K562 (cell line): ENCODE results near the gene EXOC3.
"Not testable (repeated sequence)": the region's sequence is repeated elsewhere in the genome, so short reads cannot be mapped to it uniquely, and the experiment has no call there.

Source experiments
- BACH1 ChIP-seq: fragments of 200-800 bp; sonication (Bioruptor generic); IDR thresholded peaks from 2 replicates; pipeline ENCODE4 v1.6.1; 2016; ENCODE audit warnings: missing genetic modification characterization, missing compliant biosample characterization
- DPF2 ChIP-seq: fragments of 450-650 bp; IDR thresholded peaks from 2 replicates; pipeline ENCODE4 v1.6.1; 2016
- ZNF561 ChIP-seq: fragments of 450-650 bp; formaldehyde crosslinking; conservative IDR thresholded peaks from 2 replicates; pipeline ENCODE4 v1.4.0; 2020; ENCODE audit warnings: mild to moderate bottlenecking, moderate library complexity
- TF ChIP-seq, protein P1 (sequence below): sonication (generic); formaldehyde crosslinking; IDR thresholded peaks from 2 replicates; pipeline ENCODE4 v1.8.0; 2022; ENCODE audit warnings: mild to moderate bottlenecking, missing genetic modification reagents, borderline replicate concordance

DNA sequence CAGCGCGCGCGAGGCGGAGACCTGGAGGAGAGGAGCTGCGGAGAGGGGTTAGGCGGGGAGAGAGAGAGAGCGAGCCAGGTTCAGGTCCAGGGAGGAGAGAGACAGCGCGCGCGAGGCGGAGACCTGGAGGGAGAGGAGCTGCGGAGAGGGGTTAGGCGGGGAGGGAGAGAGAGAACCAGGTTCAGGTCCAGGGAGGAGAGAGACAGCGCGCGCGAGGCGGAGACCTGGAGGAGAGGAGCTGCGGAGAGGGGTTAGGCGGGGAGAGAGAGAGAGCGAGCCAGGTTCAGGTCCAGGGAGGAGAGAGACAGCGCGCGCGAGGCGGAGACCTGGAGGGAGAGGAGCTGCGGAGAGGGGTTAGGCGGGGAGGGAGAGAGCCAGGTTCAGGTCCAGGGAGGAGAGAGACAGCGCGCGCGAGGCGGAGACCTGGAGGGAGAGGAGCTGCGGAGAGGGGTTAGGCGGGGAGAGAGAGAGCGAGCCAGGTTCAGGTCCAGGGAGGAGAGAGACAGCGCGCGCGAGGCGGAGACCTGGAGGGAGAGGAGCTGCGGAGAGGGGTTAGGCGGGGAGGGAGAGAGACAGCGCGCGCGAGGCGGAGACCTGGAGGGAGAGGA, 31.4 kb downstream of the EXOC3 start:
- not testable (repeated sequence) for TF ChIP-seq ZNF561; BACH1 (tag); DPF2
- TF ChIP-seq, protein P1, sequence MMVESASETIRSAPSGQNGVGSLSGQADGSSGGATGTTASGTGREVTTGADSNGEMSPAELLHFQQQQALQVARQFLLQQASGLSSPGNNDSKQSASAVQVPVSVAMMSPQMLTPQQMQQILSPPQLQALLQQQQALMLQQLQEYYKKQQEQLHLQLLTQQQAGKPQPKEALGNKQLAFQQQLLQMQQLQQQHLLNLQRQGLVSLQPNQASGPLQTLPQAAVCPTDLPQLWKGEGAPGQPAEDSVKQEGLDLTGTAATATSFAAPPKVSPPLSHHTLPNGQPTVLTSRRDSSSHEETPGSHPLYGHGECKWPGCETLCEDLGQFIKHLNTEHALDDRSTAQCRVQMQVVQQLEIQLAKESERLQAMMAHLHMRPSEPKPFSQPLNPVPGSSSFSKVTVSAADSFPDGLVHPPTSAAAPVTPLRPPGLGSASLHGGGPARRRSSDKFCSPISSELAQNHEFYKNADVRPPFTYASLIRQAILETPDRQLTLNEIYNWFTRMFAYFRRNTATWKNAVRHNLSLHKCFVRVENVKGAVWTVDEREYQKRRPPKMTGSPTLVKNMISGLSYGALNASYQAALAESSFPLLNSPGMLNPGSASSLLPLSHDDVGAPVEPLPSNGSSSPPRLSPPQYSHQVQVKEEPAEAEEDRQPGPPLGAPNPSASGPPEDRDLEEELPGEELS (CRISPR knock-in tag): not testable (repeated sequence)
